ENCODE data around the gene RAB26. TPM values are rescaled to one million over a fixed set of nuclear protein-coding genes. Genes with fewer than 3 reads are reported as not detected.
"Not testable (repeated sequence)": the region's sequence is repeated elsewhere in the genome, so short reads cannot be mapped to it uniquely, and the experiment has no call there.

Gene RAB26
- total RNA-seq, 4 donors from 2014 or later, result 0.40 to 1.6 (median 0.89) TPM; not detected in 1

- TF ChIP-seq POLR2A (IDR thresholded peaks at IDR 0.05), result peak in 1 of 2 donors; percentile 69
- intact Hi-C loops (cut with DNase I); H3K4me1 ChIP-seq; H3K9me3 ChIP-seq; H3K36me3 ChIP-seq; H3K27me3 ChIP-seq: not testable (repeated sequence)
- DNase-seq, result peak; percentile 99
- Histone ChIP-seq H3K27ac (peak within 1 kb of the TSS in 1 of 3 donors; percentile 41), H3K4me3 (replicated peaks in 1 of 3) (peak within 1 kb of the TSS in 2 of 3 donors; percentile 44 to 45)
- 0% methylated on average over 10 to 20 of the region's 81 CpGs for WGBS, 2 donors
Measured at GRCh38 chr16:2135770-2136490, 12.5 kb upstream of the RAB26 start, which contains the start of gene PKD1. TSS of gene PKD1 (minus strand) at chr16:2135898. CDS start at chr16:2135689, 209 bp downstream.

- Histone ChIP-seq H3K4me3 (replicated peaks in 1 of 3) (no peak overlapping the region), H3K27me3 (no peaks in the 10 kb centered on the region), H3K27ac (no peak overlapping the region), H3K9me3 (no peaks in the 10 kb centered on the region), H3K36me3 (no peaks in the 10 kb centered on the region), H3K4me1 (peaks cover 17 to 20% of the 10 kb centered on the region in 2 donors)
- 79 to 83% methylated on average over 18 to 27 of the region's 31 CpGs for WGBS, 2 donors
- DNase-seq, result no peak
- intact Hi-C loops (cut with DNase I), result no loop called here
- TF ChIP-seq CTCF (IDR thresholded peaks at IDR 0.05) (no peak), POLR2A (IDR thresholded peaks at IDR 0.05) (no peak)
Measured at GRCh38 chr16:2142942-2143877, 5.2 kb upstream of the RAB26 start.

GRCh38 chr16:2143878-2144485 lies 4.4 kb upstream of the RAB26 start:
- no peaks in the 10 kb centered on the region for H3K9me3 ChIP-seq
- TF ChIP-seq CTCF (IDR thresholded peaks at IDR 0.05) (no peak), POLR2A (IDR thresholded peaks at IDR 0.05) (no peak)
- no peaks in the 10 kb centered on the region for H3K27me3 ChIP-seq
- H3K4me1 ChIP-seq, result peaks cover 20 to 25% of the 10 kb centered on the region in 2 donors
- no peak for DNase-seq
- intact Hi-C loops (cut with DNase I), result no loop called here
- WGBS, 2 donors, result 74 to 83% methylated on average over 10 of the region's 17 CpGs
- no peak overlapping the region for H3K4me3 ChIP-seq (replicated peaks in 1 of 3)
- no peak overlapping the region for H3K27ac ChIP-seq
- H3K36me3 ChIP-seq, result no peaks in the 10 kb centered on the region

- peaks cover 22 to 32% of the 10 kb centered on the region in 2 donors for H3K4me1 ChIP-seq
- 91% methylated on average over 5 of the region's 5 CpGs for WGBS, 2 donors
- H3K27me3 ChIP-seq, result no peaks in the 10 kb centered on the region
- TF ChIP-seq POLR2A (IDR thresholded peaks at IDR 0.05), result no peak
- no peak for TF ChIP-seq CTCF (IDR thresholded peaks at IDR 0.05)
- H3K4me3 ChIP-seq (replicated peaks in 1 of 3), result no peak overlapping the region
- no peak for DNase-seq
- no peaks in the 10 kb centered on the region for H3K9me3 ChIP-seq
- H3K27ac ChIP-seq, result no peak overlapping the region
- intact Hi-C loops (cut with DNase I), result no loop called here
- H3K36me3 ChIP-seq, result no peaks in the 10 kb centered on the region
Measured at GRCh38 chr16:2145843-2146242, 2.6 kb upstream of the RAB26 start.

- 29 to 33% methylated on average over 1 to 6 of the region's 6 CpGs for WGBS, 2 donors
- H3K4me3 ChIP-seq (replicated peaks in 1 of 3), result no peak overlapping the region
- TF ChIP-seq POLR2A (IDR thresholded peaks at IDR 0.05) (no peak), CTCF (IDR thresholded peaks at IDR 0.05) (no peak)
- DNase-seq, result peak; percentile 89 to 90
- H3K27me3 ChIP-seq, result no peaks in the 10 kb centered on the region
- H3K4me1 ChIP-seq, result peaks cover 22 to 38% of the 10 kb centered on the region in 2 donors
- intact Hi-C loops (cut with DNase I), result no loop called here
- H3K9me3 ChIP-seq, result no peaks in the 10 kb centered on the region
- H3K36me3 ChIP-seq, result no peaks in the 10 kb centered on the region
- peak overlapping the region; percentile 79 to 97 (median 87) for H3K27ac ChIP-seq
Measured at GRCh38 chr16:2147378-2147777, 1.0 kb upstream of the RAB26 start.

Measured in thyroid gland (tissue), 4 donors.